Mesodermal cell (in vitro differentiated cells): Measurements from ENCODE around the gene ZXDC.

Experiments
- H3K27ac ChIP-seq: 2 replicates; pipeline ENCODE4 v1.7.0; 2013; ENCODE audit warnings: mild to moderate bottlenecking, low read depth, low read length, moderate library complexity; ENCODE audit not compliant: severe bottlenecking
- H3K36me3 ChIP-seq: 2 replicates; pipeline ENCODE4 v1.7.1; 2013; ENCODE audit warnings: mild to moderate bottlenecking, low read length, moderate library complexity; ENCODE audit not compliant: control insufficient read depth, insufficient read depth
- H3K4me1 ChIP-seq: one replicate; pipeline ENCODE4 v1.7.1; 2013; ENCODE audit warnings: mild to moderate bottlenecking, low read length; ENCODE audit not compliant: insufficient read depth, control insufficient read depth, poor library complexity, severe bottlenecking
- H3K4me3 ChIP-seq: 2 replicates; pipeline ENCODE4 v1.7.0; 2013; ENCODE audit warnings: low read length, control low read depth, mild to moderate bottlenecking; ENCODE audit not compliant: insufficient read depth, poor library complexity, severe bottlenecking; ENCODE audit errors: extremely low read depth
- H3K9me3 ChIP-seq: 2 replicates; pipeline ENCODE4 v1.7.1; 2013; ENCODE audit warnings: mild to moderate bottlenecking, low read length, moderate library complexity; ENCODE audit not compliant: control insufficient read depth
- WGBS, 2 experiments: methylation state at CpG; one replicate each; pipeline ENCODE4 v1.1.5; 2013; ENCODE audit warnings: missing lambda C conversion rate in 2 of 2; ENCODE audit not compliant: insufficient coverage in 2 of 2; 5-methylcytosine and 5-hydroxymethylcytosine counted together

The ZXDC gene

DNA sequence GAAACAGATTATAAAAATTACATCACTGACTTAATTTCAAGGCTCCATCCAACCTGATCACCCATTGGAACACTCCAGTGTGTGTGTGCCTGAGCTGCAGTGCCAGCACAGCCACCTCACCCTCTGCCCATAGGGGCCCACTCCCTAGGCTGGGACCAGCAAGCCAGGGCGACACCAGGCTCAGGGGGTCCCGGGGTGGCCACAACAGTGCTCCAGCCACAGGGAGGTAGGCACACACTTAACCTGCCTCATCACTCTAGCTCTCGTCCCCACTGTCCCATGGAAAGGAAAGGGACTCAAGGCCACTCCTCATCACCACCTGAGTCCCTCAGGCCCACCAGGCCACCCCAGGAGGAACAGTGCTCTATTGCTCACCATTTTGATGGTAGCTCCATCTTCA, 24.9 kb downstream of the ZXDC start:
- 96 to 100% methylated on average over 3 of the region's 3 CpGs for WGBS, 2 experiments
- no peak overlapping the region for H3K27ac ChIP-seq
- no peaks in the 10 kb centered on the region for H3K9me3 ChIP-seq
- H3K4me1 ChIP-seq, result no peaks in the 10 kb centered on the region
- H3K36me3 ChIP-seq, result peaks cover 47% of the 10 kb centered on the region
- H3K4me3 ChIP-seq, result no peak overlapping the region

DNA sequence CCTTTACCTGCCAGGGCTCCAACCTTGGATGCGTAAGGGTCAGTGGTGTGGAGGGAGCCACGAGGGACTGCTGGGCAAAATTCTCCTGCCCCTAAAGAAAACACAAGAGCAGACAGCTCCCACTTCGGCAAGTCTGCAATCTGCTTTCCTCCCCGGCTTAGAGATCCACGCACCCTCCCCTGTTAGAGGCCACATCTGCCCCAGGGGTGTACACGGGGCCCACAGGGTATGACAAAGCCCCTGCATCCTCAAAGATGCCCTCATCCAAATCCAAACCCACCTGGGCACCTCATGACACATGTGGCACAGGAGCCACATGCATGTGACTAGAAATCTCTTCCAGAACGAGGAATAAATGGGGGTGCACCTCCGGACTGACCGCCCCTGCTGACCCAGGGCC, 25.5 kb downstream of the ZXDC start:
- H3K4me1 ChIP-seq, result no peaks in the 10 kb centered on the region

DNA sequence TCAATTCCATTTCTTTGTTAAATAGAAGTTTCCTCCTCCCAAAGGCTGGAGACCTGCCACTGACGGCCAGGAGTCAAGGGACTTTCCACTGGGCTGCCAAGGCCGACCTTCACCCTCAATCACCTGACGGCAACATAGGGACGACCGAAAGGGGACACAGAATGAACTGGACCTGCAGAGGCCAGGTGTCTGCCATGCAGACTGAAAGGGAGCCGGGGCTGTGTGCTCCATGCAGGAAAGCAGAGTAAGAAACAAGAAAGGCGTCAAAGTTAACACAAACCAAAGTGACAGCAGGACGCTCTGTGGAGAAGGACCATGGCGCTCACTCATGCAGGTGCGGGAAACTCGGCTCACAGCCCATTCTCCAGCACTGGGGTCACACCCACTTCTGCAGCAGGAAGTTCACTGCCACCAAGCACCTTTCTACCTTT, 26.1 kb downstream of the ZXDC start:
- peaks cover 38% of the 10 kb centered on the region for H3K36me3 ChIP-seq
- no peak overlapping the region for H3K4me3 ChIP-seq
- 93 to 94% methylated on average over 8 to 11 of the region's 11 CpGs for WGBS, 2 experiments

More for the DNA sequence above, 25.5 kb downstream of the ZXDC start:
- WGBS, 2 experiments, result 100% methylated on average over 5 to 7 of the region's 9 CpGs
- no peak overlapping the region for H3K27ac ChIP-seq
- no peaks in the 10 kb centered on the region for H3K9me3 ChIP-seq
- no peak overlapping the region for H3K4me3 ChIP-seq
- H3K36me3 ChIP-seq, result peaks cover 44% of the 10 kb centered on the region

DNA sequence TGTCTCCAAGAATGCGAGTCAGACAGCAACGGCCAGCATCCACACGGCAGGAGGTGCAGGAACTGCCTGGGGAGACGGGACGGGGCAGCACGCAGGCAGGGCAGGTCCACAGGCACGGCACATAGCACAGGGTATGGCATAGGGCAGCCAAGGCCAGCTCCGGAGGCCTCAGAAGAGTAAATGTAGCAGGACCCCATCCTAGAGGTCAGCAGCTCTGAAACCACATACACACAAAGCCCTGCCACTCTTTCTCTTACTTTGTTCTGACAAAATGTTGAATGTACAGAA, 26.9 kb downstream of the ZXDC start:
- H3K36me3 ChIP-seq, result peaks cover 32% of the 10 kb centered on the region
- H3K27ac ChIP-seq, result no peak overlapping the region
- 82 to 90% methylated on average over 5 to 7 of the region's 8 CpGs for WGBS, 2 experiments
- H3K4me3 ChIP-seq, result no peak overlapping the region
- H3K4me1 ChIP-seq, result no peaks in the 10 kb centered on the region
- H3K9me3 ChIP-seq, result no peaks in the 10 kb centered on the region

More for the DNA sequence above, 26.1 kb downstream of the ZXDC start:
- H3K4me1 ChIP-seq, result no peaks in the 10 kb centered on the region
- H3K27ac ChIP-seq, result no peak overlapping the region
- H3K9me3 ChIP-seq, result no peaks in the 10 kb centered on the region

DNA sequence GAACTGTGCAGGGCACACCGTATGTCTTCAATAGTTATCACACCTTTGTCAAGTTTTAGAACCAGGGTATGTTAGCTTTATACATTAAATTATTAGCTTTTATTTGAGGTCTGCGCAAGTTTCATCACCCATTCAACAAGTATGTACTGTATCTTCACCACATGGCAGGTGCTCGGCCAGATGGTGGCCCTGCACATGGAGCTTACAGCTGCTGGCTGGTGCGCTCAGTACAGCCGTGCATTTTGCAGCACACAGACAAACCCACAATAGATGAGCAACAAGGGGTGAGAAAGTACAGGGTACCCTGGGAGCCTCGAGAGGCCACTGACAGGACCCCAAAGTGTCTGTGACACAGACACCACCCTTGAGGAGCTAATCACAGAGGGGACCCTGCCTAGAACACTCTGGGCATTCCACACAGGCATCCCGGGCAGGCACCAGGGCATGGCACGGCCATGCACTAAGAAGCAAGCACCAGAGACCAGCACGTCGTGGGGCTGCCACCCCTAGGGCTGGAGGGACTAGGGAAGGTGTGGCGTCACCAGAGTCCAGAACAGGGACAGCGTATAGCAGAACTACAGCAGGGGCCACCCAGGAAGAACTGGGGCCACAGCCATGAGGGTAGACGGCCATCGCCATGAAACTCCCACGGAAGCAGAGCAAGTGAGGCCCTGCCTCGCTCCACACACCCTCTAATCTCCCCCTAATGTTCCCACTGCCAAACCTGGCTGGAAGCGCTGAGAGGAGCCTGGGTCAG, 27.4 kb downstream of the ZXDC start:
- H3K27ac ChIP-seq, result no peak overlapping the region
- WGBS, 2 experiments, result 94 to 99% methylated on average over 11 to 13 of the region's 17 CpGs
- no peaks in the 10 kb centered on the region for H3K9me3 ChIP-seq
- H3K4me3 ChIP-seq, result no peak overlapping the region
- no peaks in the 10 kb centered on the region for H3K4me1 ChIP-seq
- peaks cover 30% of the 10 kb centered on the region for H3K36me3 ChIP-seq

DNA sequence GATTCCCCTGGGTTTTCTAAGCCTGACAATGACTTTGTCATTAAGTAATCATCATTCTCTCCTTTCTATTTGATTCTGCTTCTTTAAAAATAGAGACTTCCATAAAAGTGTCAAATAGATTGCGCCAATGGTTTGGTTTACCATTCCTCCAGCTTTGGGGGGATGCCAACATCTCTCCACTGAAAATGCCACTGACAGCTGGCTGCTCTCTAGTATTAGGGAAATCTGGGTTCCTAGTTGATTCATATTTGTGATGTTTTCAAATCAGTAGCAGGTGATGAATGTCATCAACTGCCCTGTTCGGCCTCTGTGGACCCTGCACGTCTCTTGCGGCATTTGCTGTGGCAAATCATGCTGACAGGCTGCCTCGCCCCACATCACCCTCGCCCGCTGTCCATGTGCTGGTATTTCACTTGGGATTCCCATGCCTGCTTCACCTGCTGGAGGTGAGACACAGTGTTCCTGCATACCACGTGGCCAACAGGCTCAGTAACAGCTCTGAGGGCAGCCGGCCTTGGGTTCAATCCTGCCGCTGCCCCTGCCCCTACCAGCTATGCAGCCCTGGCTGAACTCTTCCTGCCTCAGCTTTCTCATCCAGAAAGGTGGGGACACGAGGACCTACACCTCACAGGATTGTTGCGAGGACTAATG, 28.1 kb downstream of the ZXDC start:
- Histone ChIP-seq H3K4me3 (no peak overlapping the region), H3K4me1 (no peaks in the 10 kb centered on the region), H3K36me3 (peaks cover 23% of the 10 kb centered on the region), H3K27ac (no peak overlapping the region), H3K9me3 (no peaks in the 10 kb centered on the region)
- 90 to 99% methylated on average over 10 of the region's 12 CpGs for WGBS, 2 experiments

DNA sequence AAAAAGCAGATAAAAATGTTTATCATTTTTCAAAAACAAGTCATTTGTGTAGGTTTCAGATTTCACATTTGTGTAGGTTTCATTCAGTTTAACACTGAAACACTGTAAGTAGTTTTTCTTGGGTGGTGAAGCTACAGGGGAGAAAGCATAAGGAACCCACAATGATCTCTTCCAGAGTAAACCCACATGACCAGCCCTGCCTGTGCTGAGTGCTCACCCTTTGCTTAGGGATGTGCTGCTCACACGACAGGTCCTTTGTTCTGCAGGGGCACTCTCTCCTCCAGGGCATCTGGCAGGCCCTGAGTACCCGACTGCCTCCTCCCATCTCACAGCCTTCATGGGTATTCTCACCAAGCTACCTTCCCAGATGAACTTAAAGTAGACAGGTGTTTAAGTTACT, 28.9 kb downstream of the ZXDC start:
- no peak overlapping the region for H3K27ac ChIP-seq
- H3K9me3 ChIP-seq, result no peaks in the 10 kb centered on the region
- WGBS, 2 experiments, result 60% methylated on average over 1 of the region's 2 CpGs; no CpG with 5 or more reads in 1 of the 2 experiments
- H3K4me1 ChIP-seq, result no peaks in the 10 kb centered on the region
- H3K36me3 ChIP-seq, result peaks cover 15% of the 10 kb centered on the region
- no peak overlapping the region for H3K4me3 ChIP-seq

DNA sequence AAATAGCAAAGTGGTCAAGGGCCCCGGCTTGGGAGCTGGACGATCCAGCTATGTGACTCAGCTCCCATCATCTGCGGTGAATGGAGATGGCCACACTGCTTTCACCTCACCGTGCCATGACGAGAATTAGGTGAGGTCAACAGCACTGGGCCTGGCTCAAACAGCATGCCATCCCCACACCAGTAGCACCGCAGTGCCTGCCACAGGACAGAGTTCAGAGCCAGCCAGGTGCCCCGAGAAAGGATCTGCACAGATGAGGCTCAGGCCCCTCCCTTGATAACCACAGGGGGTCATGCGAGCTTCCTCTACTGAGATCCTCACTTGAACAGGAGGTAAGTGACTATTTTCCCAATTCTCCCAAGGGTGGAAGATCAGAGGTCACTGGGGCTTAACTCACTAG, 29.4 kb downstream of the ZXDC start:
- Histone ChIP-seq H3K9me3 (no peaks in the 10 kb centered on the region), H3K36me3 (peaks cover 10% of the 10 kb centered on the region), H3K27ac (no peak overlapping the region), H3K4me3 (no peak overlapping the region), H3K4me1 (no peaks in the 10 kb centered on the region)
- 87 to 91% methylated on average over 7 to 8 of the region's 8 CpGs for WGBS, 2 experiments

DNA sequence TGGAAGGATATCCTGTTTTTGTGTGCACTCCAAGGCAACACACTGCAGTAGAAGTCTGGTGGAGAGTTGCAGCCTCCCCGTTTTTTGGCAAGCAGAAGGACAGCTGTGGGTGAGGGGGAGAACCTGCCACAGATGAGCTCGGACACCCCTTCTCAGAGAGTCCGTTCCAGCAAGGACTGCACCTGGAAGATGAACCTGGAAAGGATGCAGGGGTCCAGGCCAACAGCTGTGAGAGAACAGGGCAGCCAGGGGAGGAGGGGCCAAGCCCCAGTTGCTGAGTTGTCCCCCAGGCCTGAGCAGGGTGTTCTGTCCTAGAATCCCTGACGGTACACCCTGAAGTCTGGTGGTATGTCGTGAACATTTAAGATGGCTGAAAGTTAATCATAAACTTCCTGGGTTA, 30.2 kb downstream of the ZXDC start:
- WGBS, 2 experiments, result 89 to 96% methylated on average over 5 of the region's 5 CpGs
- H3K27ac ChIP-seq, result no peak overlapping the region
- H3K4me1 ChIP-seq, result no peaks in the 10 kb centered on the region
- H3K36me3 ChIP-seq, result peaks cover 2% of the 10 kb centered on the region
- H3K4me3 ChIP-seq, result no peak overlapping the region
- no peaks in the 10 kb centered on the region for H3K9me3 ChIP-seq

DNA sequence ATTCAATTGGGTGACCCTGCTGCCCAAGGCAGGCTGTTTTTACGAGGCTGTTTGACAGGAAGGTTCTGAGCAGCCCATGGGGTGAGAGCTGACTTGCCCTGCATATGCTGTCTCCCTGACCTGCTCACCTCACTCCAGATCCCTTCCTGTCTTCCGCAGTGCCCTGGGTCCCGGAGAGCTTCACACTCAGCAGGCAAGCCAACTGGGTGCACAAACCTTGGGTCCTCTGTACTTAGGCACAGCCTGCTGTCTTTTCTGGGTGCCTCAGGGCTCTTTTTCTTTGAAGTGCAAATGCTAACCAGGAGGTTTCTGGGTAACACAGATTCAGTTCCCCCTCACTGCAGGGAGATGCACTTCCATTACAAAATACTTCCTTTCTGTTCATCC, 32.8 kb downstream of the ZXDC start:
- Histone ChIP-seq H3K9me3 (no peaks in the 10 kb centered on the region), H3K36me3 (peaks cover 13% of the 10 kb centered on the region), H3K27ac (no peak overlapping the region), H3K4me3 (no peak overlapping the region), H3K4me1 (no peaks in the 10 kb centered on the region)
- WGBS, 2 experiments, result 85 to 91% methylated on average over 2 to 3 of the region's 3 CpGs
